GM19463 (cell line): ENCODE results near the gene EGFL6.
"Not testable (repeated sequence)": the region's sequence is repeated elsewhere in the genome, so short reads cannot be mapped to it uniquely, and the experiment has no call there.

Experiments used
- ATAC-seq: cut with Tn5 transposase; IDR thresholded peaks from one replicate; pipeline ENCODE4 v1.9.1; 2021; ENCODE audit warnings: mild to moderate bottlenecking, moderate library complexity; ENCODE audit not compliant: unreplicated experiment

EGFL6 gene

GRCh38 chrX:13590914-13591313 lies 21.5 kb downstream of the EGFL6 start:
- ATAC-seq, result no peak

GRCh38 chrX:13597874-13598273 lies 28.5 kb downstream of the EGFL6 start:
- no peak for ATAC-seq

GRCh38 chrX:13598877-13599276 lies 29.5 kb downstream of the EGFL6 start:
- ATAC-seq, result no peak

GRCh38 chrX:13599491-13599890 lies 30.1 kb downstream of the EGFL6 start:
- no peak for ATAC-seq

- no peak for ATAC-seq
These were observed 36.2 kb downstream of the EGFL6 start for GRCh38 chrX:13605611-13606010.

DNA sequence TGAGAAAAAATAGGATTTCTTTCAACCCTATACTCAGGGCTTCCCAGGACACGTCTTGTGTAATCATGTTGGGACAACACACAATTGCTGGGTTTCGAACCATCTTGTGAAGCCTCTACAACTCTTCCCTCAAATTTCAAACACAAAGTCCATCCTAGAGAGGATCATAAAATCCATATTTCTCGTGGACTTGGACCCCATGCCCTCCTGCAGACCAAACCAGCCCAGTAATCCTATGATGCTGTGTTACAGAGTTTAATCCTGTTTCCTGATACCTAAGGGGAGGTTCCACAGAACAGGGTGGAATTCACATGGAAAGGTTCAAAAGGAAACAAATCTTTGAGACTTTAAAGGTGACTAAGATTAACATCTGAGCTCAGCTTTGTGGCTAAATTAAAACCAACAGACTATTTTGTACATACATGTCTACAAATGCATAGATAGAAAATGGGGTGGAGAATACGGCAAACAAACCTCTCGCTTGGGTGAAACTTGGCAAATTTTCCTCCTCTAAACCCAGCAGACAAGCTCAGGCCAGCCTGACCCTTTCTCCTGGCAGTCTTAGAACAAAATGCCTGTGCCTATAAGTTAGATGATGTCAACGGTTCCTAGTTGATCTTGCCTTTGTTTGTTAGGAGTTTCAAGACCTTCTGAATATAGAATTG lies 38.1 kb downstream of the EGFL6 start:
- ATAC-seq, result no peak

DNA sequence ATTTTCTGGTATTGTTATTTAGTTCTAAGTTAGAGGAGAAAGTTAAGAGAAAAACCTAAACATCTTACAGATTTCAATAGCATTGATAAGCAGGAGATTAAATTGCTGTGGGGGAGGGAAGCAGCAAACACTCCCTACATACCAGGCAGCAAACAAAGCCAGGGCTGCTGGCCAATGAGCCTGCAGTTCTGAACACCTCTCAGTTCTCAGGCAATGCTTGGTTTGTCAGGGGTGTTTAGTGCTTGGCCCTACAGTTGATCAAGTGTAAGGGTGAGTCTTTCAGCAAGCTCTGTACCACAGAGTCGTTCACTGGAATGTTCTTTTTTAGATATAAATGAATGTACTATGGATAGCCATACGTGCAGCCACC lies 38.6 kb downstream of the EGFL6 start:
- no peak for ATAC-seq

- no peak for ATAC-seq
These were observed 44.8 kb downstream of the EGFL6 start for GRCh38 chrX:13614154-13614553.

DNA sequence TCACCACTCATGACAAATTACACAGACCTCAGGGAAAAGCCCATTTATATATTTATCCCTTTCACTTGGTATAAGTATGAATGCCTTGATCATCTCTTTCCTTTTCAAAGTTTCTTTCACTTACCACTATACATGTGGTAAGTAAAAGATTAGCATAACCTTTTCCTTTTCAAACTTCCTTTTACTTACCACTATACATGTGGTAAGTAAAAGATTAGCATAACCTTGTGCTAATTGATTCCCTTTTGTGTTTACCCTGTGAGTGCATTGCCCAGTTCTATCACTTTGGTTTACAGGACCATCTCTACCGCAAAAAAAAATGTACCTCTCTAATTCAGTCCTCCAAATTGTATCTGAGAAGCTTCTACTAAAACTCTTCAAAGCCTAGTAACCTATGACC lies 50.8 kb downstream of the EGFL6 start:
- ATAC-seq, result no peak

DNA sequence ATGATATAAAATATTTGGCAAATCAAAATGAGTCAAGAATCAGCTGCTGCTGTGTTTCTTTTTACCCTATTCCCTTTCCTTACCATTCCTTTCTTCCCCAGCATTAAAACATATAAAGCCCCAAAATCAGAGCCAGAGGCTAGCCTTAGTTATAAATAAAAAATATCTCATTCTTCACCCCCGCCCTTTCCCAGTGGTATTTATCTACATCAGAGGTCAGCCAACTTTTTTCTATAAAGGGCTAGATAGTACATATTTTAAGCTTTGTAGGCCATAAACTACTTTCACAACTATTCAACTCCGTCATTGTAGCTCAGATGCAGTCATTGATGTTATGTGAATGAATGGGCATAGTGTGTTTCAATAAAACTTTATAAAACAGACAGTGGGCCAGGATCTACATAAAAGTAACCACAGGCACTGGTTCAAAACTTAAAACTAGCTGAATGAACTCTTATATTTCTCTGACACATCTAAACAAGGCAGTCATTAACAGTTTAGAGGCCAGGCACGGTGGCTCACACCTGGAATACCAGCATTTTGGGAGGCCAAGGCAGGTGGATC lies 53.1 kb downstream of the EGFL6 start:
- no peak for ATAC-seq

- ATAC-seq, result no peak
These were observed 57.9 kb downstream of the EGFL6 start for GRCh38 chrX:13627306-13627705.

DNA sequence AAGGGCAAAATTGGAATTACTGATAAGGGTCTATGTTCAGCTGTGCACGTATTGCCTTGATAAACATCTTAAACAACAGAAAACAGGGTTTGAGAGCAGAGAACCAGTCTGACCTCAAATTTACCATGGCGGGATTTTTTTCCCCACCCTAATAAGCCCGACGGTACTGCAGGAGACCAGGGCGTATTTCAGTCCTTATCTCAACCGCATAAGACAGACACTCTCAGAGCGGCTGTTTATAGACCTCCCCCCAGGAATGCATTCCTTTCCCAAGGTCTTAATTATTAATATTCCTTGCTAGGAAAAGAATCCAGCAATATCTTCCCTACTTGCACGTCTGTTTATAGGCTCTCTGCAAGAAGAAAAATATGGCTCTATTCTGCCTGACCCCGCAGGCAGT lies 67.8 kb downstream of the EGFL6 start:
- not testable (repeated sequence) for ATAC-seq

DNA sequence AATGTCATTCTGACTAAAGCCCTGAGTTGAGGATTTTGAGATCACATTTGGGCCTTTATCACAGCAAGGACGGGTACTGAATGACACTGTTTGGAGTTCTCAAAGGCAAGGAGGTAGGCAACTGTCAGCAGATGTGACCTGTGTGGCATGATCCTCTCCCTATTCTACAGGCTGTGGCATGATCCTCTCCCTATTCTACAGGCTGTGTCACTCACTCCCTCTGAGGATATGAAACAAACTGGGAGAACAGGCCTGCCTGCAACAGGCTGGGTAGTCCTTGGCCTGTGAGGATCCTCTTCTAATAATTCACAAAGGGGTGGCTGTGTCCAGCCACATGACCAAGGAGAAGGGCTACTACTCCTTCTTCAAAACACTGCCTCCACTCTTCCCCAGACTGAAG lies 68.6 kb downstream of the EGFL6 start:
- ATAC-seq, result no peak

- ATAC-seq, result no peak
These were observed 69.4 kb downstream of the EGFL6 start for GRCh38 chrX:13638826-13639225.

DNA sequence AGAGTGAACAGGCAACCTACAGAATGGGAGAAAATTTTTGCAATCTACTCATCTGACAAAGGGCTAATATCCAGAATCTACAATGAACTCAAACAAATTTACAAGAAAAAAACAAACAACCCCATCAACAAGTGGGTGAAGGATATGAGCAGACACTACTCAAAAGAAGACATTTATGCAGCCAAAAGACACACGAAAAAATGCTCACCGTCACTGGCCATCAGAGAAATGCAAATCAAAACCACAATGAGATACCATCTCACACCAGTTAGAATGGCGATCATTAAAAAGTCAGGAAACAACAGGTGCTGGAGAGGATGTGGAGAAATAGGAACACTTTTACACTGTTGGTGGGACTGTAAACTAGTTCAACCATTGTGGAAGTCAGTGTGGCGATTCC lies 72.3 kb downstream of the EGFL6 start:
- ATAC-seq, result not testable (repeated sequence)

GRCh38 chrX:13645464-13646153 lies 76.2 kb downstream of the EGFL6 start:
- no peak for ATAC-seq

DNA sequence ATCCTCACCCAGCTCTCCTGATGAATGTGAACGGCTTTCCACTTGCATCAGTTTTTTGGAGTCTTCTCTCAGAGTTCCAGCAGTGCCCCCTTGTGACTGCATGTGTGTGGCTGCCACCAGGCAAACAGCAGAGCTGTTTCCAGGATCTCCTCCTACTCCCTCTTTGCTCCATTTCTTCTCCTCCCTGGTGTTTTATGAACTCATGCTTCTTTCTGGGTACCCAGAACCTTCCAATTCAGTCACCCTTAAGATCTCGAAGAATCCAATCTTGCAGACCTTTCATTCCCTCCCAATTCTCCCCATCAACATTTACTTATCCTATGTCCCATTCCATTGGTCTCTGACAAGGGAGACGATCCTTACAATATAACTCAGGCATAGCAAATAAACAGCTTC lies 76.8 kb downstream of the EGFL6 start:
- no peak for ATAC-seq

DNA sequence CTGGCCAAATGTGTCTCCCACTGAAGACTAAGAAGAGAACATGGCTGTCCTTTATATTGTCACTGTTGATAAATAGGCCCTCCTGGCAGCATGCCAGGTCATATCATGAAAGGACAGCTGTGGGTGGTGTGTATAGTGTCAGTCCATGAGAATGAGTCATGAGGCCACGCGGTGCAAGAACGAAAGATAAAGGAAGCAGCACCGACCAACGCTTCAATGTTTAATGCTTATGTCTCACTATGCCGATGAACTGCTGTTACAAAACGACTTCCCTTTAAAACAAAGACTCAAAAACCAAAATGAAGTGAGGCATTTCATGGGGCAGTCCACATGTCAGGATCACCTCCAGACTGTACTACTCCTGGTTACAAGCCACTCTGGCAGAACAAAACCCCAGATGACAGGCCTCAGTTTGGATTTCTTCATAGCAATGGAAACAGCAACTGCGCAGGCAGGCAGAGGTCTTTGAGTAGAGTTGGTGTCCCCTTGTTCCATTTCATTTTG lies 78.4 kb downstream of the EGFL6 start:
- peak; percentile 60 for ATAC-seq

DNA sequence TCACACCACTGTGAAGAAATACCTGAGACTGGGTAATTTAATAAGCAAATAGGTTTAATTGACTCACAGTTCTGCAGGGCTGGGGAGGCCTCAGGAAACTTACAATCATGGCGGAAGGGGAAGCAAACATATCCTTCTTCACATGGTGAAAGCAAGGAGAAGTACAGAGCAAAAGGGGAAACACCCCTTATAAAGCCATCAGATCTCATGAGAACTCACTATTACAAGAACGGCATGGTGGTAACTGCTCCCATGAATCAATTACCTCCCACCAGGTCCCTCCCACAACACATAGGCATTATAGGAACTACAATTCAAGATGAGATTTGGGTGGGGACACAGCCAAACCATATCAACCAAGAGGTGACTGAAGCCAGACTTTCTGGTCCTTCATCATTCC lies 78.9 kb downstream of the EGFL6 start:
- ATAC-seq, result not testable (repeated sequence)

DNA sequence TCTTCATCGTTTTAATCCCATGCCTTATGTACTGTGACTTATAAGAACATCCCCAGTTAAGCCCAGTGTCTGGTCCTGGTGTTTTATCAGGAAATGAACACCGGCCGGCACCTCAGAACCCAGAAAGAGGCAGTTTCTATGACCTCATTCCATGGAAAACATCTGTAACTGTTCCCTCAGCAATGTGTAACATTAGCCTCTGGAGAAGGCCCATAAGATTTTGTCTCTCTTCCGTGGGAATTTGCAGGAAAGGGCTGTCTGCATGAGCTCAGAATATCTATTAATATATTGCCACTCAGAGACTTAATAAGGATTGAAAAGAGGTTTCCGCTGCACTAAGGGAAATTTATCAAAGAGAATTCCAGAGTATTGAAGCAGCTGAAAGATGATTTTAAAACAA lies 80.4 kb downstream of the EGFL6 start:
- ATAC-seq, result no peak

- no peak for ATAC-seq
These were observed 80.9 kb downstream of the EGFL6 start for GRCh38 chrX:13650318-13650717.

- ATAC-seq, result no peak
These were observed 81.7 kb downstream of the EGFL6 start for GRCh38 chrX:13651150-13651549.
